Measurements from ENCODE around the gene CATSPER1. TPM values are rescaled to one million over a fixed set of nuclear protein-coding genes. Genes with fewer than 3 reads are reported as not detected.
A peak's percentile ranks its signal among the peaks of the same experiment; 100 is the strongest.

CATSPER1 gene
- total RNA-seq, 4 donors from 2014 or later = 0.87 TPM; not detected in 3

DNA sequence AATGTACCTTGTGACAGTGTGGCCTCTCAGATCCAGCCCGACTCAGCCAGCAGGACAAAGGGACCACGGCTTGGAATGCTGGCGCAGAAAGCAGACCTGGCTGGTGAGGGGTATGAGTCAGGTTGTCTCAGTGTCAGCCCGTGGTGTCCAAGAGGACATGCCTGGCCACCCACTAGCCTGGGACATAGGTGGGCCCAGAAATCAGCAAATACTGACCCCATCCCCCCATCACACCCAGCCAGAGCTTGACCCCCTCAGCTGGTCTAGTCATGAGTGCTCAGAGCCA is 19.4 kb downstream of the CATSPER1 start:
- TF ChIP-seq EP300 (IDR thresholded peaks at IDR 0.05) (no peak), POLR2A (IDR thresholded peaks at IDR 0.05) (no peak)
- TF ChIP-seq, protein P1, sequence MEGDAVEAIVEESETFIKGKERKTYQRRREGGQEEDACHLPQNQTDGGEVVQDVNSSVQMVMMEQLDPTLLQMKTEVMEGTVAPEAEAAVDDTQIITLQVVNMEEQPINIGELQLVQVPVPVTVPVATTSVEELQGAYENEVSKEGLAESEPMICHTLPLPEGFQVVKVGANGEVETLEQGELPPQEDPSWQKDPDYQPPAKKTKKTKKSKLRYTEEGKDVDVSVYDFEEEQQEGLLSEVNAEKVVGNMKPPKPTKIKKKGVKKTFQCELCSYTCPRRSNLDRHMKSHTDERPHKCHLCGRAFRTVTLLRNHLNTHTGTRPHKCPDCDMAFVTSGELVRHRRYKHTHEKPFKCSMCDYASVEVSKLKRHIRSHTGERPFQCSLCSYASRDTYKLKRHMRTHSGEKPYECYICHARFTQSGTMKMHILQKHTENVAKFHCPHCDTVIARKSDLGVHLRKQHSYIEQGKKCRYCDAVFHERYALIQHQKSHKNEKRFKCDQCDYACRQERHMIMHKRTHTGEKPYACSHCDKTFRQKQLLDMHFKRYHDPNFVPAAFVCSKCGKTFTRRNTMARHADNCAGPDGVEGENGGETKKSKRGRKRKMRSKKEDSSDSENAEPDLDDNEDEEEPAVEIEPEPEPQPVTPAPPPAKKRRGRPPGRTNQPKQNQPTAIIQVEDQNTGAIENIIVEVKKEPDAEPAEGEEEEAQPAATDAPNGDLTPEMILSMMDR (IDR thresholded peaks at IDR 0.05) = no peak
- Histone ChIP-seq H3K4me3 (no peak overlapping the region), H3K4me1 (peaks cover 0 to 19% (median 11%) of the 10 kb centered on the region in 4 donors), H3K9me3 (no peaks in the 10 kb centered on the region), H3K36me3 (peaks cover 0 to 20% (median 0%) of the 10 kb centered on the region in 3 donors), H3K27me3 (peaks cover 0 to 2% of the 10 kb centered on the region in 2 donors), H3K27ac (no peak overlapping the region)
- WGBS, 2 donors = 70 to 90% methylated on average over 3 to 4 of the region's 4 CpGs
- no peak for DNase-seq (ENCODE audit: low spot score in 2 of 2)

DNA sequence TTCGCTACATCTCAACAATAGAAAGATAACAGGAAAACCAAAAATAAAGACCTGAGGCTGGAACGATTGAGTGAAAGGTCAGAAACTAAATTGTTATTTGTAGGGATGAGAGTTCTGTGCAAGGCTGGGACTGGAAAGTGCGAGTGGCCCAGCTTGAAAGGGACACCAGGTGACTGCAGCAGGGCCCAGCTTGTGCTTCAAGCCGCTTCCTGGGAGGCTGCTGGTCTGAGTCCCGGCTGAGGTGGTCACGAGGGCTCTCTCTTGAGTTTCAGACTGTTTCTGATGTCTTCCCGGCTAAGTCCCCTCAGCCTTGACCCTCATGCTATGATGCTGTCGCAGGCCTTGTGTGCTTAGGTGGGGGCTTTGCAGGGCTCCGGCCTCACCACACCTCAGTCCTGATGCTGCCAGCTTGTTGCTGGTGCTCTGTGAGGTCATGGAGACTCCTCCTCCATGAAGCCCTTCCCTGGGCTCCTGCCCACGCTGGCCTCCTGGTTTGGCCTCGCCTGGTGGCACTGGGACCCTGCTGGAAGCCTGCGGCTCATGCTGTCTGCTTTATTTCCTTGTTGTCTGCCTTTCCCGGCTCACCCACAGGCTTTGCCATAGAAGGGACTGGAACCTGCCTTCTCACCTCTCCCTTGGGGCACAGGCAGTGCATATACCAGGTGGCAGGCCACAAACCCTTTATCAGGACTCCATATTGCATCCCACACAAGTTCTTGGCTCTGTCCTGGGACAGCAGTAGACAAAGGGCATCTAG is 20.0 kb downstream of the CATSPER1 start:
- Histone ChIP-seq H3K4me3 (no peak overlapping the region), H3K27ac (no peak overlapping the region), H3K9me3 (no peaks in the 10 kb centered on the region), H3K36me3 (peaks cover 0 to 20% (median 0%) of the 10 kb centered on the region in 3 donors), H3K4me1 (peaks cover 0 to 13% (median 9%) of the 10 kb centered on the region in 4 donors), H3K27me3 (no peaks in the 10 kb centered on the region)
- DNase-seq (ENCODE audit: low spot score in 2 of 2) = no peak
- no peak for TF ChIP-seq EP300 (IDR thresholded peaks at IDR 0.05)
- TF ChIP-seq, protein P1 (IDR thresholded peaks at IDR 0.05) = no peak
- no peak for TF ChIP-seq POLR2A (IDR thresholded peaks at IDR 0.05)
- WGBS, 2 donors = 76 to 82% methylated on average over 13 of the region's 13 CpGs

DNA sequence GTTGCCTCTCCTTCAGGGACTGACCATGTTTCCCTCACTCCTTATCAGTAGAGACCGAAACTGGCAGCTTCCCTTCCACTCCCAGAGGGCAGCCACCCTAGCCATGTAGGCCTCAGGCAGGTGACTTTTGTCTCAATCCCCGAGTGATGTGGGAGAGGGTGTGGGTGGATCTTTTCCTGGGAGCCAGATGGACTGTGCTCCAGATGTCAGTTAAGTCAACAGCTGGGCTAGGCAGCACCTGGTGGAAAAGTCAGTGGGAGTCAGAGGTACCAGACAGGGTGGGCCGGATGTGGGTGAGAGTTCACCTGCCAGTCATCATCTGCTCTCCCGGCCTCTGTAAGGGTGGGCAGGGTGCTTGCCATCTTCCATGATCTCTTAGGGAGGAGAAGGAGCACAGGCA is 22.1 kb downstream of the CATSPER1 start:
- 80 to 88% methylated on average over 4 of the region's 4 CpGs for WGBS, 2 donors
- no peak for TF ChIP-seq EP300 (IDR thresholded peaks at IDR 0.05)
- TF ChIP-seq, protein P1 (IDR thresholded peaks at IDR 0.05) = no peak
- peaks cover 0 to 29% (median 16%) of the 10 kb centered on the region in 4 donors for H3K4me1 ChIP-seq
- H3K27ac ChIP-seq = no peak overlapping the region
- H3K9me3 ChIP-seq = no peaks in the 10 kb centered on the region
- no peaks in the 10 kb centered on the region for H3K27me3 ChIP-seq
- peaks cover 0 to 32% (median 5%) of the 10 kb centered on the region in 3 donors for H3K36me3 ChIP-seq
- DNase-seq (ENCODE audit: low spot score in 2 of 2) = no peak
- H3K4me3 ChIP-seq = no peak overlapping the region

DNA sequence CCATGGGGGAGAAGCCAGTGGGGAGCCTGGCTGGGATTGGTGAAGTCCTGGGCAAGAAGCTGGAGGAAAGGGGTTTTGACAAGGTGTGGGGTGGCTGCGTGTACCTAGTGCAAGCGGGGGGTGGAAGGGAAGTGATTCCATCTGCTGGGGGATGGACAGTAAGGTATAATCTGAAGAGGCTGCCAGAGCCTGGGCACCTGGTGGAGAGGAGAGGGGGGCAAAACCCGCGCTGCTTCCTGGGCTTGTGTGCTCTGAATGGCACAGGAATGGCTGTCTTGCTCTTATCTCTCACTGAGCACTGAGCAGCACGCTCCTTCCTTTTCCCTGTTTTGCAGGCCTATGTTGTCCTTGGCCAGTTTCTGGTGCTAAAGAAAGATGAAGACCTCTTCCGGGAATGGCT is 23.0 kb downstream of the CATSPER1 start:
- 82 to 85% methylated on average over 6 of the region's 6 CpGs for WGBS, 2 donors
- H3K9me3 ChIP-seq = no peaks in the 10 kb centered on the region

More for the DNA sequence above, 23.0 kb downstream of the CATSPER1 start:
- Histone ChIP-seq H3K27me3 (no peaks in the 10 kb centered on the region), H3K4me3 (peak overlapping the region; percentile 68 to 83 (median 75)), H3K27ac (peak overlapping the region in 3 of 4 donors; percentile 89 to 96 (median 91)), H3K36me3 (peaks cover 0 to 41% (median 12%) of the 10 kb centered on the region in 3 donors), H3K4me1 (peaks cover 0 to 29% (median 16%) of the 10 kb centered on the region in 4 donors)
- TF ChIP-seq EP300 (IDR thresholded peaks at IDR 0.05) (no peak), POLR2A (IDR thresholded peaks at IDR 0.05) (no peak)
- TF ChIP-seq, protein P1 (IDR thresholded peaks at IDR 0.05) = no peak
- DNase-seq (ENCODE audit: low spot score in 2 of 2) = no peak
